HCT116 (cell line): ENCODE measurements around the gene PPP1R16B. TPM values are rescaled to one million over a fixed set of nuclear protein-coding genes. Genes with fewer than 3 reads are reported as not detected.

Source experiments
- ATAC-seq: fragments of 200-7000 bp; cut with Tn5 transposase; 2 replicates; pipeline ENCODE4 v1.9.1; 2020; ENCODE audit warnings: mild to moderate bottlenecking, moderate library complexity
- BruUV-seq: library from RNA; stranded (reverse); fragments of 400-500 nt; replicated peaks from 2 replicates; lab custom pipeline; 2021; lab: Mats Ljungman, UMichigan
- CTCF ChIA-PET: fragments of 300-600 bp; sonication (Branson Sonifier 250); formaldehyde crosslinking; loops from one replicate; lab custom pipeline; 2021; ENCODE audit warnings: antibody characterized with exemption; lab: Charles Lee
- POLR2A ChIA-PET: fragments of 300-600, 350-600 bp; sonication (Branson Sonifier 250); formaldehyde crosslinking; loops from one replicate; lab custom pipeline; 2021; ENCODE audit warnings: antibody characterized with exemption; lab: Charles Lee
- RAD21 ChIA-PET, 2 experiments: fragments of 300-600 bp; sonication (Branson Sonifier 250); formaldehyde crosslinking; loops; one replicate each; lab custom pipeline; 2023; ENCODE audit warnings: low total read pairs in 2 of 2; ENCODE audit not compliant: uncharacterized antibody in 2 of 2, unreplicated experiment in 2 of 2, low non-redundant PET in 1 of 2; lab: Charles Lee
- DNase-seq: peaks from one replicate; pipeline ENCODE4 v3.0.0-alpha.2; 2010; ENCODE audit warnings: low read depth, low spot score
- H2AFZ ChIP-seq: fragments of 200-600 bp; shearing (Covaris generic), sonication (generic); 2 replicates; pipeline ENCODE4 v1.6.1; 2017; ENCODE audit warnings: low read depth, mixed run types, mixed read lengths, antibody characterized with exemption, low read length; ENCODE audit not compliant: poor library complexity, severe bottlenecking
- H3K27ac ChIP-seq: 2 replicates; pipeline ENCODE4 v1.5.1; 2012; ENCODE audit warnings: low read depth, low read length
- H3K27me3 ChIP-seq: fragments of 200-600 bp; sonication (generic); 2 replicates; pipeline ENCODE4 v1.6.1; 2016; ENCODE audit warnings: mixed run types, low read length, mixed read lengths; ENCODE audit not compliant: insufficient read depth
- H3K36me3 ChIP-seq, 2 experiments: fragments of 200-500 bp in 1 of 2; fragments of 200-600 bp in 1 of 2; sonication (Bioruptor generic) in 1 of 2; sonication (generic) in 1 of 2; 2 replicates each; pipeline versions ENCODE4 v1.5.1 to v1.6.1; 2014 to 2016; ENCODE audit warnings: low read length in 2 of 2, inconsistent platforms in 1 of 2, mixed read lengths in 1 of 2, mixed run types in 1 of 2; ENCODE audit not compliant: insufficient read depth in 2 of 2, control insufficient read depth in 1 of 2
- H3K4me1 ChIP-seq, 2 experiments: fragments of 200-600 bp in 1 of 2; sonication (generic) in 1 of 2; 2 replicates each; pipeline versions ENCODE4 v1.5.1 to v1.6.1; 2012 to 2017; ENCODE audit warnings: low read length in 2 of 2, inconsistent platforms in 1 of 2, mild to moderate bottlenecking in 1 of 2, mixed read lengths in 1 of 2, mixed run types in 1 of 2, moderate library complexity in 1 of 2; ENCODE audit not compliant: insufficient read depth in 2 of 2, control insufficient read depth in 1 of 2
- H3K4me2 ChIP-seq: fragments of 200-600 bp; sonication (generic); 2 replicates; pipeline ENCODE4 v1.6.1; 2017; ENCODE audit warnings: mixed run types, low read length, mixed read lengths
- H3K4me3 ChIP-seq, 2 experiments: fragments of 200-600 bp in 1 of 2; sonication (generic) in 1 of 2; replicated peaks in 1 of 2; 2 replicates each; pipeline ENCODE4 v1.5.1; 2011 to 2016; ENCODE audit warnings: low read length in 2 of 2, control low read depth in 1 of 2, low read depth in 1 of 2, mild to moderate bottlenecking in 1 of 2, mixed read lengths in 1 of 2, mixed run types in 1 of 2
- H3K79me2 ChIP-seq: fragments of 200-600 bp; sonication (generic); 2 replicates; pipeline ENCODE4 v1.6.1; 2017; ENCODE audit warnings: mild to moderate bottlenecking, mixed run types, low read length, moderate library complexity, mixed read lengths; ENCODE audit not compliant: insufficient read depth
- H3K9ac ChIP-seq: fragments of 200-600 bp; sonication (generic); 2 replicates; pipeline ENCODE4 v1.6.1; 2016; ENCODE audit warnings: low read length, mixed read lengths
- H3K9me2 ChIP-seq: fragments of 200-600 bp; sonication (generic), shearing (Covaris generic); 2 replicates; pipeline ENCODE4 v1.6.1; 2017; ENCODE audit warnings: mixed run types, mild to moderate bottlenecking, moderate library complexity; ENCODE audit not compliant: insufficient read depth
- H3K9me3 ChIP-seq, 2 experiments: fragments of 200-500 bp in 1 of 2; fragments of 200-600 bp in 1 of 2; sonication (Bioruptor generic) in 1 of 2; sonication (generic) in 1 of 2; 2 replicates each; pipeline ENCODE4 v1.6.1; 2014 to 2017; ENCODE audit warnings: low read length in 2 of 2, mixed read lengths in 2 of 2, inconsistent platforms in 1 of 2, low read depth in 1 of 2, mild to moderate bottlenecking in 1 of 2, mixed run types in 1 of 2, moderate library complexity in 1 of 2; ENCODE audit not compliant: control insufficient read depth in 1 of 2, insufficient read depth in 1 of 2
- H4K20me1 ChIP-seq: fragments of 200-600 bp; sonication (generic), shearing (Covaris generic); 2 replicates; pipeline ENCODE4 v1.6.1; 2017; ENCODE audit warnings: mixed run types, mild to moderate bottlenecking, moderate library complexity; ENCODE audit not compliant: insufficient read depth
- CEBPB ChIP-seq: IDR thresholded peaks from 2 replicates; pipeline ENCODE4 v1.6.1; 2012; ENCODE audit warnings: low read depth
- EZH2 ChIP-seq: fragments of 200-600 bp; sonication (generic); IDR thresholded peaks from 2 replicates; pipeline ENCODE4 v1.6.1; 2017; ENCODE audit warnings: antibody characterized with exemption, mixed run types
- EZH2phosphoT487 ChIP-seq: fragments of 200-600 bp; IDR thresholded peaks from 2 replicates; pipeline ENCODE4 v1.6.1; 2018; ENCODE audit warnings: antibody characterized with exemption, borderline replicate concordance
- POLR2AphosphoS5 ChIP-seq: IDR thresholded peaks from 2 replicates; pipeline ENCODE4 v1.6.1; 2011; ENCODE audit warnings: mild to moderate bottlenecking, low read depth, low read length, moderate library complexity
- REST ChIP-seq: IDR thresholded peaks from 2 replicates; pipeline ENCODE4 v1.6.1; 2012; ENCODE audit warnings: low read depth
- SP1 ChIP-seq: IDR thresholded peaks from 2 replicates; pipeline ENCODE4 v1.6.1; 2012; ENCODE audit warnings: low read depth
- SRF ChIP-seq: IDR thresholded peaks from 2 replicates; pipeline ENCODE4 v1.6.1; 2012; ENCODE audit warnings: low read depth
- TCF7L2 ChIP-seq: IDR thresholded peaks from 2 replicates; pipeline ENCODE4 v1.7.0; 2011; ENCODE audit warnings: borderline replicate concordance, inconsistent platforms; ENCODE audit not compliant: insufficient read depth, insufficient read length; ENCODE audit errors: extremely low read depth
- YY1 ChIP-seq: IDR thresholded peaks from 2 replicates; pipeline ENCODE4 v1.6.1; 2011; ENCODE audit warnings: low read length, low read depth, moderate library complexity, mild to moderate bottlenecking; ENCODE audit not compliant: insufficient replicate concordance; ENCODE audit errors: extremely low read depth
- ZFX ChIP-seq: fragments of 450-650 bp; IDR thresholded peaks from 2 replicates; pipeline ENCODE4 v1.6.1; 2017
- intact Hi-C: fragments of 100-400 bp; cut with micrococcal nuclease; formaldehyde crosslinking; loops from 2 replicates; pipeline ENCODE4 v1.10.0; 2022
- total RNA-seq: library from RNA; stranded (reverse); gene quantifications from one replicate; pipeline ENCODE4 v1.2.1, GENCODE V29; 2021; ENCODE audit not compliant: unreplicated experiment

Gene PPP1R16B
- total RNA-seq, 1 experiment from 2014 or later, result 0.52 TPM

GRCh38 chr20:38829296-38829875 is 23.9 kb downstream of the PPP1R16B start:
- Histone ChIP-seq H3K27ac (no peak overlapping the region), H3K9me3 (no peaks in the 10 kb centered on the region), H3K9me2 (no peaks in the 10 kb centered on the region), H3K27me3 (peaks cover 7% of the 10 kb centered on the region; the same call in 1 of the 2 replicates), H3K4me3 (no peak overlapping the region), H4K20me1 (no peaks in the 10 kb centered on the region), H3K36me3 (no peaks in the 10 kb centered on the region), H3K9ac (no peak overlapping the region), H3K4me1 (peaks cover 14 to 17% of the 10 kb centered on the region in 2 experiments), H3K79me2 (no peaks in the 10 kb centered on the region), H2AFZ (no peak overlapping the region), H3K4me2 (no peak overlapping the region)
- no peak for DNase-seq
- RAD21 ChIA-PET, result no interaction called here
- no peak for ATAC-seq
- CTCF ChIA-PET, result no interaction called here
- intact Hi-C loops, result no loop called here
- no peak for TF ChIP-seq REST
- TF ChIP-seq CEBPB, result no peak
- no peak for TF ChIP-seq ZFX
- TF ChIP-seq SRF, result no peak
- TF ChIP-seq YY1, result no peak
- TF ChIP-seq EZH2, result no peak
- no peak for TF ChIP-seq SP1
- no peak for TF ChIP-seq TCF7L2
- no peak for TF ChIP-seq EZH2phosphoT487
- TF ChIP-seq POLR2AphosphoS5, result no peak
- POLR2A ChIA-PET, result no interaction called here
- BruUV-seq, result no TSS peak
